GM19023 (cell line): ENCODE data around the gene PRDX5.

Experiments used
- ATAC-seq: cut with Tn5 transposase; IDR thresholded peaks from one replicate; pipeline ENCODE4 v1.9.1; 2021; ENCODE audit warnings: mild to moderate bottlenecking, moderate library complexity; ENCODE audit not compliant: unreplicated experiment

Gene PRDX5

GRCh38 chr11:64343767-64344559 is 26.0 kb downstream of the PRDX5 start:
- ATAC-seq, result no peak

GRCh38 chr11:64344787-64345186 is 26.9 kb downstream of the PRDX5 start:
- ATAC-seq, result no peak

GRCh38 chr11:64347193-64347867 is 29.4 kb downstream of the PRDX5 start:
- ATAC-seq, result no peak

- no peak for ATAC-seq
Observed at GRCh38 chr11:64348383-64349024, 30.6 kb downstream of the PRDX5 start.

- ATAC-seq, result no peak
Observed at GRCh38 chr11:64349025-64349387, 31.1 kb downstream of the PRDX5 start.

GRCh38 chr11:64349404-64349803 is 31.5 kb downstream of the PRDX5 start:
- no peak for ATAC-seq

- ATAC-seq, result no peak
Observed at GRCh38 chr11:64351136-64351631, 33.3 kb downstream of the PRDX5 start.

- no peak for ATAC-seq
Observed at GRCh38 chr11:64352099-64352994, 34.4 kb downstream of the PRDX5 start.

GRCh38 chr11:64352995-64353714 is 35.2 kb downstream of the PRDX5 start:
- no peak for ATAC-seq

GRCh38 chr11:64353715-64354506 is 36.0 kb downstream of the PRDX5 start:
- ATAC-seq, result no peak

GRCh38 chr11:64355078-64355940 is 37.4 kb downstream of the PRDX5 start:
- ATAC-seq, result no peak

GRCh38 chr11:64356498-64357411 is 38.8 kb downstream of the PRDX5 start:
- ATAC-seq, result no peak

GRCh38 chr11:64357446-64357845 is 39.5 kb downstream of the PRDX5 start:
- no peak for ATAC-seq

- ATAC-seq, result no peak
Observed at GRCh38 chr11:64357904-64358535, 40.1 kb downstream of the PRDX5 start.

- ATAC-seq, result no peak
Observed at GRCh38 chr11:64358536-64358906, 40.6 kb downstream of the PRDX5 start.

- peak; percentile 51 for ATAC-seq
Observed at GRCh38 chr11:64358907-64359711, 41.2 kb downstream of the PRDX5 start, which contains the start of gene RPS6KA4. TSS of gene RPS6KA4 (plus strand) at chr11:64359162. CDS start at chr11:64359236, 74 bp downstream.
